ENCODE measurements around the gene LRP1B.

- TF ChIP-seq CTCF (IDR thresholded peaks at IDR 0.05) (no peak), NR3C1 (IDR thresholded peaks at IDR 0.05) (no peak), SMC3 (IDR thresholded peaks at IDR 0.05) (no peak), EP300 (IDR thresholded peaks at IDR 0.05) (no peak), REST (IDR thresholded peaks at IDR 0.05) (no peak), KDM1A (IDR thresholded peaks at IDR 0.05; ENCODE audit: low read depth) (no peak)
Observed at GRCh38 chr2:140639628-140640027, 1491.2 kb downstream of the LRP1B start.

Data from A549 (cell line).